ENCODE measurements around the gene AGFG1. TPM values are rescaled to one million over a fixed set of nuclear protein-coding genes. Genes with fewer than 3 reads are reported as not detected.
"Not testable (repeated sequence)": the region's sequence is repeated elsewhere in the genome, so short reads cannot be mapped to it uniquely, and the experiment has no call there.

Gene AGFG1
- polyA plus RNA-seq, 4 donors = 65.6 to 83.0 (median 72.3) TPM

DNA sequence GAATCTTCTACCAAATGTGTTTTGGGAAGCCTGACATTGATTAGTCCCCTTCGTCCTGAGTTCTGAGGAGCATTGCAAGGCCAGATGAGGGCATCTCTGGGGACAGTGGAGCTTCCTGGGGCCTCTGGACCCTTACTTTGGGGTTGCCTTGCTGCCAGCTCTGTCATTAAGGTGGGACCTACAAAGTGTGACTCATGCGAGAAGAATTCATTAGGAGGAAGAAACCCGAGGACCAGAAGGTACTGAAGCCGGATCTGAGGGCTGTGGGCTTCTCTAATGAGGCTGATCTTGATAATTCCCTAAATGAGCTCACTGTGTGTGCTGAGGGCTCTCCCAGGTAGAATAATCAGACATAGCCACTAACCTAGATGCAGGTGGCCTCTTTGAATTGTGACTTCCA, 126.0 kb downstream of the AGFG1 start:
- no peak for DNase-seq (ENCODE audit: low read depth in 4 of 4, low spot score in 2 of 4)

DNA sequence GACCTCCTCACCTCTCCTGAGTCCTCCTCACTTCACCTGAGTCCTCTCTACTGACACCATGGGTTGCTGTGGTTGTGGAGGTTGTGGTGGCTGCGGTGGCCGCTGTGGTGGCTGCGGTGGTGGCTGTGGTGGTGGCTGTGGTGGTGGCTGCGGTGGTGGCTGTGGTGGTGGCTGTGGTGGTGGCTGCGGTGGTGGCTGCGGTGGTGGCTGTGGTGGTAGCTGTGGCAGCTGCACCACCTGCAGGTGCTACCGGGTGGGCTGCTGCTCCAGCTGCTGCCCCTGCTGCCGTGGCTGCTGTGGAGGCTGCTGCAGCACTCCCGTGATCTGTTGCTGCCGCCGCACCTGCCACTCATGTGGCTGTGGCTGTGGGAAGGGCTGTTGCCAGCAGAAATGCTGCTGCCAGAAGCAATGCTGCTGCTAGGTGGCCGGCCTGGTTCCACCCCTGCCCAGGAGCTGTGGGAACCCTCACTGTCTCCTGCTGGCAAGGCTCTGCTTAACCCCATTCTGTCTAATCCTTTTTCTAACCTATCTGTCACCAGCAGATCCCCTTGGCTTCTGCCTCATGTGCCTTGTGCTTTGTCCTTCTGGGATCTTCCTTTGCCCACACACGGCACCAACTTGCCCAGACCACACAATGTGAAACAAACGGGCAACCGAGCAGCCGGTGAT, 127.0 kb downstream of the AGFG1 start, which contains the start of gene SCYGR2:
TSS of gene SCYGR2 (plus strand) at position 59 of the 669 bp plus-strand sequence. CDS start at position 59, 0 bp downstream.
- DNase-seq (ENCODE audit: low read depth in 4 of 4, low spot score in 2 of 4) = not testable (repeated sequence)

DNA sequence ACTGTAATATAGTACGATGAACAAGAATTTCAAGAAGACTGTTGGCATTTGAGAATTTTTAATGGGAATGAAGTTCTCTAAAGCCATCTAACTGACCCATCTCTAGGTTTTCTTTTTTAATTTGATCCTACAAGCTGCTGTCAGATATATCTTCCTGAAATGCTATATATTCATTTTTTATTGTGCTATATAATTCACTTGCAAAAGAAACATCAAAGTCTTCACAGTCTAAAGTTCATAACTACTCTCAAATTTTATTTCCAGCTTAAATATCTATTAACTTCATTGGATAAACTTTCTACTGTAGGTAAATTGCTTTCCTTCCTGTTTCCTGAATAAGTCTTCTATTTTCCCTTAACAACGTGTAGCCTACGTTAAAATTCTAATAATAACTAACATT, 130.4 kb downstream of the AGFG1 start:
- DNase-seq (ENCODE audit: low read depth in 4 of 4, low spot score in 2 of 4) = no peak

DNA sequence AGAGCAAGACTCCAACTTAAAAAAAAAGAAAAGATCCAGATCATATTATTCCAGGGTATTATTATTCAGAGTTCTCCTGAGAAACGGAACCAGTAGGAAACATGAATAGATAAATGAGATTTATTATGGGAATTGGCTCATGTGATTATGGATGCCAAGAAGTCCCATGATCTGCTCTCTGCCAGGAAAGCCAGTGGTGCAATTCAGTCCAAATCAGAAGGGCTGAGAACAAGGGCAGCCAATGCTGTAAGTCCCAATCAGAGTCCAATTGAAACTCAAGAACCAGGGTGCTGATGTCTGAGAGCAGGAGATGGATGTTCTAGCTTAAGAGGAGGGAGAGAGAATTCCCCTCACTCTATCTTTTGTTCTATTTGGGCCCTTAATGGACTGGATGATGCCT, 134.5 kb downstream of the AGFG1 start:
- DNase-seq (ENCODE audit: low read depth in 4 of 4, low spot score in 2 of 4) = no peak

DNA sequence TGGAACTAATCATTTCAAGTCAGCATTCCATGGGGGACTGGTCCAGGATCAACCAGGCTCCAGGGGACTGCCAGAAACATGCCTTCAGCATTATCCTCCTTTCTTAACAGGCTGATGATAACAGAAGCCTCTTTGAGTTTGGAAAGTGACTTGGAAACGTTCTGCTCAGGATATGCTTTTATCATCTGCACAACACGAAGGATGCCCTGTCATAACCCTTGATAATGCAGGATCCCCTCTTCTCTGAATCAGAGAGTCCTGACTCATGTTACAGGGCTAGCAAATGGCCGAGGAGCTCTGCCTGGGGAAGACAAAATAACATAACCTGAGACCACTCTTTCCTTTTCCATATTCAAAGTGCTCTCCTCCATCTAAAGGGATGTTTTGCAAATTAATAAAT, 136.0 kb downstream of the AGFG1 start:
- no peak for DNase-seq (ENCODE audit: low read depth in 4 of 4, low spot score in 2 of 4)

DNA sequence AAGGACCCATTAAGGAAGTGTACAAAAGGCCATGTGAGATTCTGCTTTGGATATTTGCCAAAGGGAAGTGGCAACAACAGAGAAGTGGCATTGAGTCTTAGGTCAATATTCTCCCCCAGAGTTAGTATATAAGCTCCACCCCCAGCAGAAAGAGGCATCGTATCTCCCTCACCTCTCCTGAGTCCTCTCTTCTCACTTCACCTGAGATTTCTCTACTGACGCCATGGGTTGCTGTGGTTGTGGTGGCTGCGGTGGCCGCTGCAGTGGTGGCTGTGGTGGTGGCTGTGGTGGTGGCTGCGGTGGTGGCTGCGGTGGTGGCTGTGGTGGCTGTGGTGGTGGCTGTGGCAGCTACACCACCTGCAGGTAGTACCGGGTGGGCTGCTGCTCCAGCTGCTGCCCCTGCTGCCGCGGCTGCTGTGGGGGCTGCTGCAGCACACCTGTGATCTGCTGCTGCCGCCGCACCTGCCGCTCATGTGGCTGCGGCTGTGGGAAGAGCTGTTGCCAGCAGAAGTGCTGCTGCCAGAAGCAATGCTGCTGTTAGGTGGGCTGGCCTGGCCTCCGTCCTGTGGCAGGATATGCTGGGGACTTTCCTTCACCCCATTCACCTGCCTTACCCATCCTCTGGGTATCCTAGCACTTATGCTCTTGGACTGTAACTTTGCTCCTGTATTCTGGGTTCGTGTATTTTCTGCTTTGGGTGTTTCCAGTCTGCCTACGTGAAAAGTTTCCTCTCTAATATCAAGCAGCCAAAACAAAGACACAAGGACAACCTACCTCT, 136.8 kb downstream of the AGFG1 start:
- DNase-seq (ENCODE audit: low read depth in 4 of 4, low spot score in 2 of 4) = no peak

DNA sequence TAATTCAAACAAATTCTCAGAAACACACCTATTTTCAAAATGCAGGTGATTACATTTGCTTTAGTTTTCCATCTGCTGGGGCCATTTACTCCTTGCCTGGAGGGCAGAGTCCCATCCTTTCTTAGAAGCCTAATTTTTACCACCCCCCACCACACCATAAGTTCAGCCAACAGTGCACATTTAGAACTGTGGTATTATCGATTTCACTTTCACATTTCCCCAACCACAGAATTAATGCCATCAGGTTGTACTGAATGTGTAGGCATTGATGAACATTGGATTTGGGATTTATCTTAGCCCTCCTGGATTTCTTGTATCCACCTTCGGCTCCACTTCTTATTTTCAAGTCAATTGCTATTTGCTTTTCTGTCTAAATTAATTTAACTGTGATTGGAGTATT, 138.2 kb downstream of the AGFG1 start:
- no peak for DNase-seq (ENCODE audit: low read depth in 4 of 4, low spot score in 2 of 4)

Other genes starting within 250 kb of the AGFG1 start
- gene MFF, start 146.9 kb upstream of the AGFG1 start, polyA plus RNA-seq (ENCODE audit: insufficient read length in 4 of 4) = 100 to 1,000 TPM; 124 to 144 (median 134) TPM
- under 1 TPM; 0.06 to 0.13 (median 0.11) TPM for gene TM4SF20, start 92.8 kb upstream of the AGFG1 start, polyA plus RNA-seq (ENCODE audit: insufficient read length in 4 of 4)
- not detected for gene SCYGR1, start 84.2 kb upstream of the AGFG1 start, polyA plus RNA-seq (ENCODE audit: insufficient read length in 4 of 4)
- gene SCYGR2, start 126.7 kb downstream of the AGFG1 start, polyA plus RNA-seq (ENCODE audit: insufficient read length in 4 of 4) = not detected
- not detected for gene SCYGR3, start 142.7 kb downstream of the AGFG1 start, polyA plus RNA-seq (ENCODE audit: insufficient read length in 4 of 4)
- gene SCYGR4, start 145.3 kb downstream of the AGFG1 start, polyA plus RNA-seq (ENCODE audit: insufficient read length in 4 of 4) = not detected
- gene SCYGR5, start 194.6 kb downstream of the AGFG1 start, polyA plus RNA-seq (ENCODE audit: insufficient read length in 4 of 4) = not detected
- gene SLC19A3, start 245.9 kb downstream of the AGFG1 start, polyA plus RNA-seq (ENCODE audit: insufficient read length in 4 of 4) = 10 to 100 TPM in 2 of 4 donors, 1 to 10 TPM in 2; 5.7 to 10.4 (median 9.0) TPM